ENCODE measurements around the gene NATD1.

The NATD1 gene

GRCh38 chr17:21223086-21223485 is 30.1 kb downstream of the NATD1 start:
- H3K4me3 Mint-ChIP-seq: no peak overlapping the region
- H3K36me3 Mint-ChIP-seq (ENCODE audit: low read depth): peaks cover 20% of the 10 kb centered on the region
- no peaks in the 10 kb centered on the region for H3K4me1 Mint-ChIP-seq
- peaks cover 4% of the 10 kb centered on the region for H3K9me3 Mint-ChIP-seq
- H3K27ac Mint-ChIP-seq: no peak overlapping the region
- peaks cover 11% of the 10 kb centered on the region for H3K27me3 Mint-ChIP-seq (ENCODE audit: low read depth, poor library complexity)
- no peak for DNase-seq
- no peak for TF ChIP-seq CTCF (IDR thresholded peaks at IDR 0.05)

GRCh38 chr17:21218831-21219380 is 34.3 kb downstream of the NATD1 start:
- TF ChIP-seq CTCF (IDR thresholded peaks at IDR 0.05): no peak
- DNase-seq: no peak
- Mint-ChIP-seq H3K27me3 (ENCODE audit: low read depth, poor library complexity) (peaks cover 6% of the 10 kb centered on the region), H3K4me1 (peaks cover 21% of the 10 kb centered on the region), H3K36me3 (ENCODE audit: low read depth) (peaks cover 20% of the 10 kb centered on the region), H3K9me3 (peaks cover 4% of the 10 kb centered on the region), H3K4me3 (no peak overlapping the region), H3K27ac (no peak overlapping the region)

- Mint-ChIP-seq H3K4me3 (no peak overlapping the region), H3K27ac (no peak overlapping the region)
- DNase-seq: no peak
Measured at GRCh38 chr17:21218101-21218500, 35.1 kb downstream of the NATD1 start.

GRCh38 chr17:21217346-21217745 is 35.9 kb downstream of the NATD1 start:
- Mint-ChIP-seq H3K27me3 (ENCODE audit: low read depth, poor library complexity) (no peaks in the 10 kb centered on the region), H3K36me3 (ENCODE audit: low read depth) (peaks cover 12% of the 10 kb centered on the region), H3K9me3 (peaks cover 4% of the 10 kb centered on the region), H3K4me3 (no peak overlapping the region), H3K4me1 (peaks cover 33% of the 10 kb centered on the region), H3K27ac (no peak overlapping the region)
- no peak for TF ChIP-seq CTCF (IDR thresholded peaks at IDR 0.05)
- DNase-seq: no peak

More at GRCh38 chr17:21218101-21218500, 35.1 kb downstream of the NATD1 start:
- Mint-ChIP-seq H3K4me1 (peaks cover 25% of the 10 kb centered on the region), H3K36me3 (ENCODE audit: low read depth) (peaks cover 19% of the 10 kb centered on the region), H3K27me3 (ENCODE audit: low read depth, poor library complexity) (peaks cover under 1% of the 10 kb centered on the region), H3K9me3 (peaks cover 4% of the 10 kb centered on the region)
- TF ChIP-seq CTCF (IDR thresholded peaks at IDR 0.05): no peak

GRCh38 chr17:21215935-21216334 is 37.3 kb downstream of the NATD1 start:
- Mint-ChIP-seq H3K9me3 (no peaks in the 10 kb centered on the region), H3K36me3 (ENCODE audit: low read depth) (no peaks in the 10 kb centered on the region), H3K27me3 (ENCODE audit: low read depth, poor library complexity) (no peaks in the 10 kb centered on the region), H3K27ac (peak overlapping the region; percentile 92), H3K4me3 (peak overlapping the region; percentile 79), H3K4me1 (peaks cover 44% of the 10 kb centered on the region)
- no peak for TF ChIP-seq CTCF (IDR thresholded peaks at IDR 0.05)
- no peak for DNase-seq

Measured in nephron progenitor cell (in vitro differentiated cells).